ENCODE data around the gene FOXP1.

- TF ChIP-seq CTCF (IDR thresholded peaks at IDR 0.05; ENCODE audit: insufficient read depth, low read length, poor library complexity, severe bottlenecking): no peak
- no peak for TF ChIP-seq EZH2phosphoT487 (conservative IDR thresholded peaks at IDR 0.05; ENCODE audit: low read length)
Observed at GRCh38 chr3:71525391-71525790, 58.1 kb downstream of the FOXP1 start.

Data from SU-DHL-6 (cell line).